Left lung (tissue), 10 donors: ENCODE data around the gene PCID2. TPM values are rescaled to one million over a fixed set of nuclear protein-coding genes. Genes with fewer than 3 reads are reported as not detected.

Experiments
- ATAC-seq: fragments of 200-7000 bp; cut with Tn5 transposase; one replicate; pipeline ENCODE4 v1.9.1; 2020; ENCODE audit warnings: moderate library complexity
- DNase-seq, 4 donors: peaks; one replicate each; pipeline ENCODE4 v3.0.0-alpha.2; 2013 to 2020
- H3K27ac ChIP-seq, 2 donors: fragments of 200-600 bp; sonication (generic) in 1 of 2; one replicate each; pipeline versions ENCODE4 v1.5.0 to v1.8.0; 2020 to 2021
- H3K27me3 ChIP-seq, 2 donors: fragments of 200-600 bp; sonication (generic) in 1 of 2; one replicate each; pipeline versions ENCODE4 v1.5.0 to v1.8.0; 2020 to 2021
- H3K36me3 ChIP-seq, 2 donors: fragments of 200-600 bp; sonication (generic) in 1 of 2; one replicate each; pipeline versions ENCODE4 v1.5.0 to v1.8.0; 2020 to 2021
- H3K4me1 ChIP-seq, 2 donors: fragments of 200-600 bp; one replicate each; pipeline ENCODE4 v1.8.0; 2021
- H3K4me3 ChIP-seq, 2 donors: fragments of 200-600 bp; sonication (generic) in 1 of 2; one replicate each; pipeline versions ENCODE4 v1.5.0 to v1.8.0; 2020 to 2021; ENCODE audit warnings: mild to moderate bottlenecking in 1 of 2
- H3K9me3 ChIP-seq, 2 donors: fragments of 200-600 bp; sonication (generic) in 1 of 2; one replicate each; pipeline versions ENCODE4 v1.5.0 to v1.8.0; 2020 to 2021
- CTCF ChIP-seq, 2 donors: fragments of 200-600 bp; sonication (generic) in 1 of 2; IDR thresholded peaks; one replicate each; pipeline versions ENCODE4 v1.5.0 to v1.8.0; 2021; ENCODE audit warnings: antibody characterized with exemption in 2 of 2
- intact Hi-C, 2 donors: fragments of 100-400 bp; cut with DNase I; formaldehyde crosslinking; loops; one replicate each; pipeline versions ENCODE4 v1.11.2 to v1.14.2; 2022
- polyA plus RNA-seq, 6 donors: library from polyadenylated mRNA; unstranded; fragments of 120-200 nt; gene quantifications; one replicate each; pipeline ENCODE4 v1.2.1, GENCODE V29; 2013; ENCODE audit not compliant: insufficient read length in 6 of 6
- total RNA-seq, 2 donors: library from RNA; stranded (reverse); fragmentation: NEBNext Ultra II Directional; extraction: Animal tissue kit (Norgen Biotek cat#: 25700); gene quantifications; one replicate each; pipeline ENCODE4 v1.2.1, GENCODE V29; 2021
- donor health status: DM: no; HTN: yes; CAD: no.
- donor health status: DM: no; HTN: no; CAD: no.

PCID2 gene
- total and polyA plus RNA-seq, 8 donors = 30.5 to 79.7 (median 70.9) TPM

DNA sequence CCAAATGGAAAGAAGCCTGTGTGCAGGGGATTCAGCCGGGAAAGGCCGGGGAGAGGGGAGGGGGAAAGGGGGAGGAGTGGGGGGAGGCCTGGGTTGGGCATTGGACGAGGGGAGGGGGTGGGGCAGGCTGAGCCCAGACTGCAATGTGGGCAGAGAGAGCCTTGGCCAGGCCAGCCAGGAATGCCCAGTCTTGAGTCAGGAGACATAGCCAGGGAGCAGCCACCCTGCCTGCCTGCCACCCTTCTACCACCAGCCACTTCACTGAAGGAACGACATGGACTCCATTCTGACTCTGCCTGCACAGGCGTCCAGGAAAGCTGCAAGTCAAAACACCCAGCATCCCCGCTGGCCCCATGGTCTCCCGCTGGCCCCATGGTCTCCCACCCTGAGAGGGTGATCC, 49.5 kb downstream of the PCID2 start:
- no peak overlapping the region for H3K27ac ChIP-seq
- no peak overlapping the region for H3K4me3 ChIP-seq
- no peak for ATAC-seq
- H3K27me3 ChIP-seq = peaks cover 7 to 29% of the 10 kb centered on the region in 2 donors
- no peaks in the 10 kb centered on the region for H3K9me3 ChIP-seq
- DNase-seq = no peak
- no peaks in the 10 kb centered on the region for H3K36me3 ChIP-seq
- TF ChIP-seq CTCF (IDR thresholded peaks at IDR 0.05) = no peak
- H3K4me1 ChIP-seq = peaks cover 0 to 5% of the 10 kb centered on the region in 2 donors
- intact Hi-C loops = no loop called here

DNA sequence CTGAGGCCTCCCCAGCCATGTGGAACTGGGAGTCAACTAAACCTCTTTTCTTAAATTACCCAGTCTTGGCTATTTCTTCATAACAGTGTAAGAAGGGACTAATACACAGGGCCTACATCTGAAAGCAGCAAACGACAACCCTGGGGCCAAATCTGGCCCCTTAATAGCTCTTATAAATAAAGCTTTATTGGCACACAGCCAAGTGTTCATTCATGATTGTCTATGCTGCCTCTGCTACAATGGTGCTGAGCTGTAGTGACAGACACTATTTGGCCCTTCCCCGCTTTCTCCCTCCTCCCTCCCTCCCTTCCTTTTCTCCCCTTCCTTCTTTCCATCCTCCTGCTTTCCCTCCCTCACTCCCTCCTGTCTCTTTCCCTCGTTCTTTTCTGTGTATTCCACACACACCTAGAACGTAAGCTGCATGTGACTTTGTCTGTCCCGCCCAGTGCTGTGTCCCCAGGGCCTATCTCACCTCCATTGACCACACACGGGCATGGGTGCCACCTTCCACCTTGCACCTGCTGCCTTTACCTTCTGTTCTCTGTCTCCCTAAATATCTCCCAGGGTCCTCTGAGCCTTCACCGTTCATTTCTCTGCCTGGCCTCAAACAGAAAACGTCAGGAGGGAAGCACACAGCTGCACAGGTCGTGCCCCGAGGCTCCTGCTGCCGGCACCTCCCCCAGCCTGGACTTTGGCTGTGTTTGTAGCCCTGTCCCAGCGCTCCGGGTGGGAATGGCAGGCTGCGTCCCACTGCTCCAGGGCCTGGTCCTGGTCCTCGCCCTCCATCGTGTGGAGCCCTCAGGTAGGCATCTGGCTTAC, 50.3 kb downstream of the PCID2 start, which contains the start of gene PROZ:
TSS of gene PROZ (plus strand) at position 720 of the 819 bp plus-strand sequence. CDS start at position 733, 13 bp downstream.
- Histone ChIP-seq H3K4me3 (no peak within 1 kb of the TSS), H3K36me3 (no peaks in the 10 kb centered on the region), H3K27me3 (peaks cover 7 to 26% of the 10 kb centered on the region in 2 donors), H3K4me1 (peaks cover 4 to 11% of the 10 kb centered on the region in 2 donors), H3K9me3 (no peaks in the 10 kb centered on the region), H3K27ac (no peak within 1 kb of the TSS)
- intact Hi-C loops = no loop called here
- no peak for DNase-seq
- no peak for TF ChIP-seq CTCF (IDR thresholded peaks at IDR 0.05)
- ATAC-seq = no peak

GRCh38 chr13:113157206-113157928, 51.1 kb downstream of the PCID2 start:
- DNase-seq (no peak), ATAC-seq (no peak)
- H3K9me3 ChIP-seq = no peaks in the 10 kb centered on the region
- peaks cover 7 to 27% of the 10 kb centered on the region in 2 donors for H3K27me3 ChIP-seq
- intact Hi-C loops = no loop called here
- no peak for TF ChIP-seq CTCF (IDR thresholded peaks at IDR 0.05)
- no peaks in the 10 kb centered on the region for H3K36me3 ChIP-seq
- H3K4me1 ChIP-seq = peaks cover 10 to 18% of the 10 kb centered on the region in 2 donors
- H3K4me3 ChIP-seq = no peak overlapping the region
- no peak overlapping the region for H3K27ac ChIP-seq

GRCh38 chr13:113155982-113156655, 52.4 kb downstream of the PCID2 start:
- Histone ChIP-seq H3K4me3 (no peak overlapping the region), H3K9me3 (no peaks in the 10 kb centered on the region), H3K27ac (no peak overlapping the region), H3K27me3 (peaks cover 3 to 31% of the 10 kb centered on the region in 2 donors), H3K4me1 (peaks cover 13 to 26% of the 10 kb centered on the region in 2 donors), H3K36me3 (no peaks in the 10 kb centered on the region)
- no peak for TF ChIP-seq CTCF (IDR thresholded peaks at IDR 0.05)
- DNase-seq (no peak), ATAC-seq (no peak)
- intact Hi-C loops = no loop called here
